ENCODE data around the gene SLC27A3.
"Not testable (repeated sequence)": the region's sequence is repeated elsewhere in the genome, so short reads cannot be mapped to it uniquely, and the experiment has no call there.

Gene SLC27A3

GRCh38 chr1:153763365-153764225, 11.6 kb upstream of the SLC27A3 start:
- DNase-seq, result no peak

DNA sequence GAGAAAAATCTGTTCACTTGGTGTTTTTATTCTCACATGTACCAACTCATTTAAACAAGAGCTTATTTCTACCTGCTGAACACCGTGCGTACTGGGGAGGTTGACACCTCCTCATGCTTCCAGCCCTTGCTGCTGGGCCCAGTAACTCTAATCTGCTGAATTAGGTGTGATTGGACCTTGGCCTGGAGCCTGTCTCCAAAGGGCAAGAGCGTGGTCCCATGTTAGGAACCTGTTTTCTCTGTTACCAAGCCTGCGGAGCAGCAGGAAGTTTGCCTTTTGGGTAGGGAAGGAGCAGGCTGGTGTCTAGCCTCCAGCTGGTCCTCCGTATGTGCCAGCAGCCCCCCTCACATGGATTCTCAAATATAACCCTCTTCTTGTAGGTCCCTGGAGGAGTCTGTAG, 10.9 kb upstream of the SLC27A3 start:
- no peak for DNase-seq

- DNase-seq, result not testable (repeated sequence)
These were observed 8.5 kb upstream of the SLC27A3 start for GRCh38 chr1:153766663-153767062.

GRCh38 chr1:153767519-153767918, 7.7 kb upstream of the SLC27A3 start:
- DNase-seq, result no peak

GRCh38 chr1:153768316-153769181, 6.7 kb upstream of the SLC27A3 start:
- DNase-seq, result no peak

DNA sequence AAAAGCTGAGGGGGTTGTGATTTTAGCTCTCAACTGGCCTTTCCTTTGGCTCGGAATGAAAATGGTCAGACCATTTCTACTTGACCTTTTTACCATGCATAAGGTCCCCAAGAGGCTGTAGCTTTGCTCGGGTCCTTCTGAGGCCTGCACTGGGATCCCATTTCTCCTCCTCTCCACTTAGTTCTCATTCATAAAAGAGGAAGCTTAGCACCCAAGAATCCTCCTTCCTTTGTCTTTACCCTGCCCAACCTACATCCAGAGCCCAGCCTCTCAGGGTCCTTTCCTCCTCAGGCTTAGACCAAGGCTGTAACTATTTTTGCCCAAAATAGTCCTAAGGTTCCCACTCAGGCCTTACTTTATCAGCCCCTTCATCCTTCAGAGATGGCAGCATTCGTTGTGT, 6.0 kb upstream of the SLC27A3 start:
- DNase-seq, result no peak

DNA sequence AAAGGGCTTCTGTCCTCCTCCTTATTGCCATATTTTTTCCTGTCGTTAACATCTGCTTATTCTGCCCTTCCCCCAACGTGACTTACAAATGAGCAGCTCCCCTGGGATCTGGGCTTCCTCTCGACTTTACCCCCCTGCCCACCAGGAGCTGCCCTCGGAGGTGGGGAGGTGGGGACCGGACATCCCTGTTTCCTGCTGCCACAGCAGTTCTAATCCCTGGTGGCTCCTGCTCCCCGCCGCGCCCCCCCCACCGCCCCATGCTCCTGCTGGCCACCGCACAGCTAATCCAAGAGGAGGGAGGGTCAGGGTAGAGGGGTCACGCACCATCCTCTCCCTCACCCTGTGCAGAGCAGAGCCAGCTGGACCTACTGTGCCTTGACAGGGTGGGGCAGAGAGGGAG, 4.4 kb upstream of the SLC27A3 start:
- DNase-seq, result no peak

- DNase-seq, result no peak
These were observed 3.9 kb upstream of the SLC27A3 start for GRCh38 chr1:153771261-153771660.

DNA sequence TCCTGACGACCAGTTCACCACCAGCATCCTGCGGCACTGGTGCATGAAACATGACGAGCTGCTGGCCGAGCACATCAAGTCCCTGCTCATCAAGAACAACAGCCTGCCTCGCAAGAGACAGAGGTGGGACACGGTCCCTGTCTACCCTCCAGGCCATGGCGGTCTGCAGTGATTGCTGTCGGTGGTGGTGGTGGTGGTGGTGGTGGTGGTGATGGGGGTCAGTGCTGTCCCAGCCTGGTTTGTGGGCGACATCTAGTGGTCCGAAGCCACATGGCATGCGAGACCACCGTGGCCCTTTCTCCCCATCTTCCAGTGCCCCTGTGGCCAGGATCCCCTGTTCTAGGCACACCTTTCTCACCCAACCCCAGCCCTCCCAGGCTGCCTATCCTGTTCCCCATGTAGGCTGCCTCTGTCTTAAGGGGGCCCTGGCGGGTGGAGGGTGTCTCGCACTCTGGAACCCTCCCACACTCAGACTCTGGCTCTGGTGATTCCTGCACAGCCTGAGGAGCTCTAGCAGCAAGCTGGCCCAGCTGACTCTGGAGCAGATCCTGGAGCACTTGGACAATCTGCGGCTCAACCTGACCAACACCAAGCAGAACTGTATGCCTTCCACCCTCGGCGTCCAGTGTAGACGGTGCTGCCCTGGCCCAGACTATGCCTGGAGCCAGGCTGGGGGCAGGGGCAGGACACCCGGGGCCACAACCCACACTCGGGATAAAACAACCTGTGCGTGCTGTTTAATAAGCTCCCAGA, 3.2 kb upstream of the SLC27A3 start:
- no peak for DNase-seq

DNA sequence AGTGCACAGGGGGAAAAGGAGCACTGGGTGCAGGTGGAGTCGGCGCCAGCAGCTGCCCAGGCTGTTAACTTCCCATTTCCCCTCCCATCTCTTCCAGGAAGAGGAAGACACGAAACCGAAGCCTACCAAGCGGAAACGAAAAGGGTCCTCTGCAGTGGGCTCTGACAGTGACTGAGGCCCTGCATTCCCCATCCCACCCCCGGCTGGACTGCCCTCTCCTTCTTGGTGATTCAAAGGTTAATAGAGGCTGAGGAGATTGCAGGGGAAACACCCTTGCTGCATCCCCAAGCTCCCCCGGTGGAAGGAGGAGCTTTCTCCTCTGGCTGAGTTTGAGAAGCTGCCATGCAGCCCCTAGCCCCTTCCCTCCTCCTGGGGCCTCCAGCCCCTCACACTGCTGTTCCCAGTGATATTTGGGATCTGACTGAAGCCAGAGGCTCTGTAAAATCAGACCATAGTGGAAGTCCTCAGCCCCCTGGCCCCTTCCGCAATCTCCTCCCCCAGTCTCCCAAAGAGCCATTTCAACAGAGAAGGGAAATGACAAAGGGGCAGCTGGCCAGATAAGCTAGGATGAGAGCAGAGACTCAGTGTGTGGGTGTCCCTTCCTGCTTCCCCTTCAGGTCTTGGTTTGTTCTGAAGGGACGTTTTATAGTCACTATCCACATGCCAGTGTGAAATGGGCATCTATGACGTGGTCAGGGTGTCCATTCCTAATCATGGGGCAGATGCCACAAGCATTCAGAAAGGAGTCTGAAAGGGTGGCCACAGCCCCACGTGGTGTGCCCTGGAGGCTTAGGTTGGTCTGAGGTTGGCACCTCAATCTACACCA, 1.9 kb upstream of the SLC27A3 start:
- no peak for DNase-seq

DNA sequence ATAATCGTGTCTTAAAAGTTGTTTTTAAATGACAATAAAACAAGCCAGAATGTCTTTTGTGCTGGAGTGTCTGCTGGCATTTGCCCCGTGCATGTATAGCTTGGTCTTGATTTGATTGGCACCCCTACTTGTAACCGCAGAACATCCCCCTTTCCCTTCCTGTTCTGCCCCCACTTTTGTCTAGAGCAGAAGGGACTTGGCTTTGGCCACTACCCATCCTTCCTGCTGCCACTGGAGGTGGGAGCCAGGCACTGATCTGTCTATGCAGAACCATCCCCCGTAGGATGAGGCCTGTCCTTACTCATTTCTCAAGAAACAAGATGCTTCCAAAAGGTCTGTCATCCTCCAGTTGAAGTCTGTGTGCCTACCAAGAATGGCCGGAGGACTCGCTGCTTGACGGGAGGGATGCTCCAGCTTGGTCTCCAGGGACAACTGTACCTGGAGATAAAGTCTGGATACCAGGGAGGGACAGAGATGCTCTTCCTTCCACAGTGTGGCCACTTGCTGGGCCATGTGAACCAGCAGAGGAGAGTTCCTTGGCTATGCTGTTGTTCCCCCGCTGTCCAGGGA, 1.1 kb upstream of the SLC27A3 start:
- DNase-seq, result no peak

GRCh38 chr1:153775458-153776327, 486 bp downstream of the SLC27A3 start:
- DNase-seq, result peak; percentile 45

- DNase-seq, result no peak
These were observed 1.1 kb downstream of the SLC27A3 start for GRCh38 chr1:153776352-153776751.

DNA sequence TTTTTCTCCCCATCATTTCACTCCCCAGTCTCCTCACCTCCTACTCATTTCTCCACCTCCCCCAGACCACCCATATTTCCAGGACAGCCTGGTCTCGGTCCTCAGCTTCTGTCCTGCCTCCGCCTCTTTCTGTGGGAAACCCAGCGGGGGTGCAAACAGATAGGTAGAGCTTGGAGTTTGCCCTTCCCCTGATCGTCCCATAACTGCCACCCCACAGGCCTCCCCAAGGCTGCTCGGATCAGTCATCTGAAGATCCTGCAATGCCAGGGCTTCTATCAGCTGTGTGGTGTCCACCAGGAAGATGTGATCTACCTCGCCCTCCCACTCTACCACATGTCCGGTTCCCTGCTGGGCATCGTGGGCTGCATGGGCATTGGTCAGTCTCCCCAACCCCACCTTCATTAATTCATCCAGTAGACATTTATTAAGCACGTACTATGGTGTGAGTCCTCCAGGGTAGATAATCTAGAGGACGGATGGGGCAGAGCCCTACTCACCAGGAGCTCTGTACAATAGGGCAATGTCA, 1.7 kb downstream of the SLC27A3 start:
- DNase-seq, result no peak

- DNase-seq, result no peak
These were observed 2.4 kb downstream of the SLC27A3 start for GRCh38 chr1:153777648-153778047.

- no peak for DNase-seq
These were observed 3.0 kb downstream of the SLC27A3 start for GRCh38 chr1:153778051-153778823.

GRCh38 chr1:153778824-153779519, 3.8 kb downstream of the SLC27A3 start:
- DNase-seq, result no peak

DNA sequence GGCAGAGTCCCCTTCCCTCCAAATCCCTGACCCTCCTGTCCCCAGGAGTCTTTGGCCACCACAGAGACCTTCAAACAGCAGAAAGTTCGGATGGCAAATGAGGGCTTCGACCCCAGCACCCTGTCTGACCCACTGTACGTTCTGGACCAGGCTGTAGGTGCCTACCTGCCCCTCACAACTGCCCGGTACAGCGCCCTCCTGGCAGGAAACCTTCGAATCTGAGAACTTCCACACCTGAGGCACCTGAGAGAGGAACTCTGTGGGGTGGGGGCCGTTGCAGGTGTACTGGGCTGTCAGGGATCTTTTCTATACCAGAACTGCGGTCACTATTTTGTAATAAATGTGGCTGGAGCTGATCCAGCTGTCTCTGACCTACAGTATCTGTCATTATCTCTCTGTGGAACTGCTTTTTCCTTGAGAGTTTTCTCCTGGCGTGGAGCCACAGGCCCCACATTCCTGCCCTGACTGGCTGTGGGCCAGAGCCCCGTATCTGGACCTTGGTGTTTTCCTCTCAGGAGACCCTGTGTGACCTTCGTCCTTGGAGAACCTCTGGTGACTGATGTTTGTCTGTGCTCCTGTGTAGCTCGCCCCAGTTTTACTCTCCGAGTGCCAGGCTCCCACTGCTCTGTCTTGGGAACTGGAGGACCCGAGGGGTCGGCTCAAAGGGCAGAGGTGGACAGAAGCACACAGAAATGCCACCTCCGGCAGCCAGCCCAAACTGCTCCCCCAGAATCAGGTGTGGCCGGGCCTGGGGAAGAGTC, 4.8 kb downstream of the SLC27A3 start:
- DNase-seq, result no peak

All from hematopoietic multipotent progenitor cell treated with erythropoietin and hydrocortisone succinate and interleukin-3 and kit ligand, for 8 days (in vitro differentiated cells).